GM12874 (cell line): ENCODE results near the gene ZFP36.

Experiments
- TF ChIP-seq, protein P1 (sequence below): IDR thresholded peaks from 2 replicates; pipeline ENCODE4 v1.5.1; 2011; ENCODE audit warnings: low read depth, mild to moderate bottlenecking, control low read depth, low read length, moderate library complexity; ENCODE audit not compliant: insufficient read depth

ZFP36 gene

DNA sequence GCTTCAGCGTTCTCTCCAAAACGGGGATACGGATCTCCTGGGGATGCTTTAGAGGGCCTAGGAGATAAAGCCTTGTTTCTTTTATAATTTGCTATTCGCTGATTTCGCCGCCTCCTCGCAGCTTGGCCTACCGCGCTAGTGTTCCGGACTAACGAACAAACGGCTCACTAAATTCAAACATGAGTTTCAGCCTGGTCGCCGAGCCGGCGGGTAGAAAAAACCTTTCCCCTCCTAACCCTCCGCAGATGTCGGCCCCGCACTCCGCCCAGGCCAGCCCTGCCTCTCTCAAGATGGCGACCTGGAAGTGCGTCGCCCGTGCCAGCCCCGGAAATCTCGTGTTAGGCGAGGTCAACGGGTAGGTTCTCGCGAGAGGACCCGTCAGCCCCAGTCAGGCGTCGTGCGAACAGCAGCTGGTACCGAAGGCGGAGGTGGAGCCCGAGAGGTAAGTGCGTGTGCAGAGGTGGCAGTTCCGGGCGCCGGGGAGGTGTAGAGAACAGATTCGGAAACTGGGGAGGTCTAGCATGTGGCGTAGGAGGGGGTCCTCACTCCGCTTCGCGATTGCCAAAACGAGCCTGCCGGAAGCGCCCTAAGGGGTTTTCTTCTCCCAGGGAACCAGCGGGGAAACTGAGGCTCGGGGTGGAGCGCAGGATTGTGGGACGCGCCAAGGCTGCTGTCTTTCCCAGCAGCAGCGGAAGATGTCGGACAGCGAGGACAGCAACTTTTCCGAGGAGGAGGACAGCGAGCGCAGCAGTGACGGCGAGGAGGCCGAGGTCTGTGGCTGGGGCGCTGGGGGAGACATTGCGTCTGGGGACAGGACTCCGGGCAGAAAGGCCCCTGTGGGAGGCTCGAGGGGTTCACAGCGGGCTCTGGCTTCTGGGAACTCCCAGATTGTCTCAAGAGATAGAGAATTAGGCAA is 38.8 kb downstream of the ZFP36 start, which contains the start of gene SUPT5H:
Gene SUPT5H (plus strand): TSS at position 387 of the 916 bp plus-strand sequence. CDS start 309 bp downstream, at position 696.
- TF ChIP-seq, protein P1, sequence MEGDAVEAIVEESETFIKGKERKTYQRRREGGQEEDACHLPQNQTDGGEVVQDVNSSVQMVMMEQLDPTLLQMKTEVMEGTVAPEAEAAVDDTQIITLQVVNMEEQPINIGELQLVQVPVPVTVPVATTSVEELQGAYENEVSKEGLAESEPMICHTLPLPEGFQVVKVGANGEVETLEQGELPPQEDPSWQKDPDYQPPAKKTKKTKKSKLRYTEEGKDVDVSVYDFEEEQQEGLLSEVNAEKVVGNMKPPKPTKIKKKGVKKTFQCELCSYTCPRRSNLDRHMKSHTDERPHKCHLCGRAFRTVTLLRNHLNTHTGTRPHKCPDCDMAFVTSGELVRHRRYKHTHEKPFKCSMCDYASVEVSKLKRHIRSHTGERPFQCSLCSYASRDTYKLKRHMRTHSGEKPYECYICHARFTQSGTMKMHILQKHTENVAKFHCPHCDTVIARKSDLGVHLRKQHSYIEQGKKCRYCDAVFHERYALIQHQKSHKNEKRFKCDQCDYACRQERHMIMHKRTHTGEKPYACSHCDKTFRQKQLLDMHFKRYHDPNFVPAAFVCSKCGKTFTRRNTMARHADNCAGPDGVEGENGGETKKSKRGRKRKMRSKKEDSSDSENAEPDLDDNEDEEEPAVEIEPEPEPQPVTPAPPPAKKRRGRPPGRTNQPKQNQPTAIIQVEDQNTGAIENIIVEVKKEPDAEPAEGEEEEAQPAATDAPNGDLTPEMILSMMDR: no peak

DNA sequence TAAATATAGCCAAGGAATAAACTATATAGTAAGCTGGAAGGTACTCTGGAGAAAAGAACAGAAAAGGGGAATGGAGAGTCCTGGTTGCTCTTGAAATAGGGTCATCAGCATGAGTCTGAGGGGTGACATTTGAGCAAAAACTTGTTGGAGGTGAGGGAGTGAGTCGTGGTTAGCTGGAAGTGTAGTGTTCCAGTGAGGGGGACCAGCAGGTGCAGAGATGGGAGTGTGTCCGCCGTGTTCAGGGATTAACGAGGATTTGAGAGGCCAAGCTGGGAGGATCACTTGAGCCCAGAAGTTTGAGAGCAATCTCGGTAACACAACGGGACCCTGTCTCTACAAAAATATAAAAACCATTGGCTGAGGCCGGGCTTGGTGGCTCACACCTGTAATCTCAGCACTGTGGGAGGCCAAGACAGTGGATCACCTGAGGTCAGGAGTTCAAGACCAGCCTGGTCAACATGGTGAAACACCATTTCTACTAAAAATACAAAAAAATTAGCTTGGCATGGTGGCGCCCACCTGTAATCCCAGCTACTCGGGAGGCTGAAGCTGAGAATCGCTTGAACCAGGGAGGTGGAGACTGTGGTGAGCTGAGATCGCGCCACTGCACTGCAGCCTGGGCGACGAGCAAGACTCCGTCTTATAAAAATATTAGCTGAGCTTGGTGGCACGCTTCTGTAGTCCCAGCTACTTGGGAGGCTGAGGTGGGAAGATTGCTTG is 39.9 kb downstream of the ZFP36 start:
- TF ChIP-seq, protein P1: no peak

DNA sequence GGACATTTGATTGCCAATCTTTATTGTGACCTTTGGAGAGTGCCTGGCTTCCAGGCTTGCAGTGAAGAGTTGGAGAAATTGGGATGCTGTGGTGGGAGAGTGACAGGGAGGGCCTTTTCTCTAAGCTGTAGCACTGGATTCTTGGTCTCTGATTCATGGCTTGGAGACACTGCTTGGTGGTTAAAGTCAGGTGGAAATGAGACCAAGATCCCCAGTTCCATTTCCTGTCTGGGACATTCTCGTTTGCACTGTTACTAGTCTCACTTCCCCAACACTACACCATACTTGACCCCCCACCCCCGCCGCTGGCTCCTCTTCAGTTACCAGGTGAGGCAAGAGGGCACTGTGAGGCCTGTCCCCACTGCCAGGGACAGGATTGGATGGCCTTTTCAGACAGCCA is 41.6 kb downstream of the ZFP36 start:
- TF ChIP-seq, protein P1: no peak

DNA sequence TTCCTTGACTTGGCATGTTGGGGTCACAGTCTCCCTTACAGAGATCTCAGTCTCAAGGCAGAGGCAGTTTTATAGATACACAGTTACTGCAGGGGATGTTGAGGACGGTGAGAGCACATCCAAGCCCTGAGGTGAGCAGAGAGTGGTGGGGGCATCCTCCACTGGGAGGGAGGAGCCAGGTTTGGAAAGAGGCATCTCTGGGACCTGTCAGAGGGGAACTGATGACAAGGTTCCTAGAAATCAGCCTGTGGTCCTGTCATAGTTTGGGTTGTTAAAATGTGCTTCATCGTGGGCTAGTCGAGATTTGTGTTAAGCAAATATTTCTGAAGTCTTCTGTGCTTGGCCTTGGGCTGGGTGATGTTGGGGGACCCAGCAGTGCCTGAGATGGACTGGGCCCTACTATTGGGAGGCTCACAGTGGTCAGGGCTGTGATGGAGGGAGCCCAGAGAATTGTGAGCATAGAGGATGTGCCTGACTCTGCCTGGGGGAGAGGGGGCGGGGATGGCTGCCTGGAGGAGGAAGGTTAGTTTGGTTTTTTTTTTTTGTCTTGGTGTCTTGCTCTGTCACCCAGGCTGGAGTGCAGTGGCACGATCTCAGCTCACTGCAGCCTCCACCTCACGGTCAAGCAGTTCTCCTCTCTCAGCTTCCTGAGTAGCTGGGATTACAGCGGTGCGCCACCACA is 42.6 kb downstream of the ZFP36 start:
- TF ChIP-seq, protein P1: no peak
